Islet of Langerhans (tissue), 1 donor: Measurements from ENCODE around the gene THAP7.
A peak's percentile ranks its signal among the peaks of the same experiment; 100 is the strongest.
"Not testable (repeated sequence)": the region's sequence is repeated elsewhere in the genome, so short reads cannot be mapped to it uniquely, and the experiment has no call there.

Experiments
- FAIRE-seq: peaks from one replicate; lab custom pipeline; 2011; peaks lifted over from hg19 to GRCh38; lab: Jason Lieb, UNC

The THAP7 gene

GRCh38 chr22:21001601-21002325 lies at the start of gene THAP7:
THAP7 (minus strand) TSS chr22:21002118; CDS start chr22:21001911, 207 bp downstream.
- no peak for FAIRE-seq

GRCh38 chr22:21051145-21051830 lies 49.4 kb upstream of the THAP7 start:
- no peak for FAIRE-seq

GRCh38 chr22:21048965-21049364 lies 47.0 kb upstream of the THAP7 start:
- FAIRE-seq, result not testable (repeated sequence)

GRCh38 chr22:21048448-21048847 lies 46.5 kb upstream of the THAP7 start:
- not testable (repeated sequence) for FAIRE-seq

- no peak for FAIRE-seq
Observed at GRCh38 chr22:21047730-21048129, 45.8 kb upstream of the THAP7 start.

GRCh38 chr22:21047035-21047661 lies 45.2 kb upstream of the THAP7 start:
- no peak for FAIRE-seq

GRCh38 chr22:21045585-21046294 lies 43.8 kb upstream of the THAP7 start, which contains the start of gene LRRC74B:
LRRC74B (plus strand) TSS chr22:21045946; CDS start chr22:21045987, 41 bp downstream.
- FAIRE-seq, result peak; percentile 65

- FAIRE-seq, result no peak
Observed at GRCh38 chr22:21044931-21045584, 43.1 kb upstream of the THAP7 start.

- no peak for FAIRE-seq
Observed at GRCh38 chr22:21043860-21044535, 42.1 kb upstream of the THAP7 start.

GRCh38 chr22:21042978-21043859 lies 41.3 kb upstream of the THAP7 start:
- FAIRE-seq, result no peak

- FAIRE-seq, result no peak
Observed at GRCh38 chr22:21041937-21042336, 40.0 kb upstream of the THAP7 start.

GRCh38 chr22:21039158-21039557 lies 37.2 kb upstream of the THAP7 start:
- not testable (repeated sequence) for FAIRE-seq

GRCh38 chr22:21038405-21038804 lies 36.5 kb upstream of the THAP7 start:
- no peak for FAIRE-seq

GRCh38 chr22:21034989-21035388 lies 33.1 kb upstream of the THAP7 start:
- FAIRE-seq, result no peak

GRCh38 chr22:21033895-21034294 lies 32.0 kb upstream of the THAP7 start:
- no peak for FAIRE-seq

- FAIRE-seq, result no peak
Observed at GRCh38 chr22:21032868-21033688, 31.2 kb upstream of the THAP7 start.

GRCh38 chr22:21032037-21032867 lies 30.3 kb upstream of the THAP7 start, which contains the start of gene SLC7A4:
SLC7A4 (minus strand) TSS chr22:21032561; CDS start chr22:21031812, 749 bp downstream.
- FAIRE-seq, result no peak

GRCh38 chr22:21031545-21032036 lies 29.7 kb upstream of the THAP7 start:
- FAIRE-seq, result no peak
